Measurements from ENCODE around the gene TDP2. TPM values are rescaled to one million over a fixed set of nuclear protein-coding genes. Genes with fewer than 3 reads are reported as not detected.

TDP2 gene
- total and polyA plus RNA-seq, 9 of the 15 experiments (the other 6 are each of a cell fraction or from before 2014, with no cell fraction given), result 27.7 to 60.1 (median 31.8) TPM

DNA sequence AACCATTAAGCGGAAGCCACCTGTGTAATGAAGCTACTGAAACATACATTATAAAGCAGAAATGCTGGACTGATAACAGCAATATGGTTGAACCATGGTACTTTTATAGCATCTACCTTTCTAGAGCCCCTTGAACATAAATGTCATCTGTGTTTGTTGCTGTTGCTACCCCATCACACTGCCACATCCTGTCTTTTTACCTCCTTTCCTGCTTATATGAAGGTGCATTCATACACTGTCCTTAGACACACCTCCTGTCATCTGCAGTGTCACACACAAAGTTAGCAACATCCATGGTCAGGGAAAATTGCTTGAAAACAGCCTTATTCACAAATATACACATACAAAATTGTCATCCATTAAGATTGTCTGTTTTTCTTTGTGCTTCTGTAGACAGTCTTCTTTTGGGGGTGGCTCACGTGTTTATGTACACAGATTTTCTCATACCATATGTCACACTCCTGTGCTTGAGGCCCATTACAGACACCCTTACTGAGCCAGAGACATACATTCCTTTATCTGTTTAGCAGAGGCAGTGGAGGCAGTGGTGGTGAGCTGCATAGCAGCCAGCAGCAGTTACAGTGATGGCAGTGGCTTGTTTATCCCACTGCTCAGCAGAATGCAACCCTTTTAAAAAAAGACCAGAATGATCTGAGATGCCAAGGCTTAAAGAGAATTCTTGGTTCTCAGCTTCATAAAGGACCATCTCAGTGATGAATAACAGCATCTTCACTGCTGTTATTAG lies 26.3 kb upstream of the TDP2 start:
- Histone ChIP-seq H3K9me1 (ENCODE audit: control insufficient read depth, insufficient read depth, low read length) (no peaks in the 10 kb centered on the region), H2AFZ (ENCODE audit: low read depth, low read length) (no peak overlapping the region), H3K36me3 (ENCODE audit: control insufficient read depth, insufficient read depth, low read length) (peaks cover 5% of the 10 kb centered on the region; the same call in 2 of the 3 replicates), H3K27me3 (ENCODE audit: control insufficient read depth in 2 of 2, insufficient read depth in 2 of 2, low read length in 2 of 2) (no peaks in the 10 kb centered on the region), H3K4me2 (ENCODE audit: insufficient read depth, low read length) (no peak overlapping the region), H3K27ac (ENCODE audit: extremely low read depth, low read depth, low read length) (no peak overlapping the region), H3K9ac (ENCODE audit: insufficient read depth in 1 of 2, low read depth in 2 of 2, low read length in 2 of 2) (no peak overlapping the region), H3K4me1 (replicated peaks in 1 of 2; ENCODE audit: control insufficient read depth in 2 of 2, insufficient read depth in 2 of 2, low read length in 2 of 2) (no peaks in the 10 kb centered on the region), H3K9me3 (replicated peaks; ENCODE audit: control insufficient read depth, insufficient read depth, low read depth, low read length) (no peaks in the 10 kb centered on the region), H3K4me3 (no peak overlapping the region), H4K20me1 (replicated peaks; ENCODE audit: control insufficient read depth, insufficient read depth, low read length) (no peaks in the 10 kb centered on the region), H3K79me2 (ENCODE audit: control insufficient read depth, insufficient read depth, low read length) (no peaks in the 10 kb centered on the region)
- in situ Hi-C loops (cut with MboI), result no loop called here
- TF ChIP-seq NFYB (IDR thresholded peaks at IDR 0.05; ENCODE audit: extremely low read depth, insufficient read length) (no peak), ZNF507 (tag; conservative IDR thresholded peaks at IDR 0.05) (no peak), FOXJ2 (tag; IDR thresholded peaks at IDR 0.05) (no peak), NFXL1 (CRISPR knock-in tag; IDR thresholded peaks at IDR 0.05) (no peak), EP400 (IDR thresholded peaks at IDR 0.05) (no peak)
- TF ChIP-seq, protein P1, sequence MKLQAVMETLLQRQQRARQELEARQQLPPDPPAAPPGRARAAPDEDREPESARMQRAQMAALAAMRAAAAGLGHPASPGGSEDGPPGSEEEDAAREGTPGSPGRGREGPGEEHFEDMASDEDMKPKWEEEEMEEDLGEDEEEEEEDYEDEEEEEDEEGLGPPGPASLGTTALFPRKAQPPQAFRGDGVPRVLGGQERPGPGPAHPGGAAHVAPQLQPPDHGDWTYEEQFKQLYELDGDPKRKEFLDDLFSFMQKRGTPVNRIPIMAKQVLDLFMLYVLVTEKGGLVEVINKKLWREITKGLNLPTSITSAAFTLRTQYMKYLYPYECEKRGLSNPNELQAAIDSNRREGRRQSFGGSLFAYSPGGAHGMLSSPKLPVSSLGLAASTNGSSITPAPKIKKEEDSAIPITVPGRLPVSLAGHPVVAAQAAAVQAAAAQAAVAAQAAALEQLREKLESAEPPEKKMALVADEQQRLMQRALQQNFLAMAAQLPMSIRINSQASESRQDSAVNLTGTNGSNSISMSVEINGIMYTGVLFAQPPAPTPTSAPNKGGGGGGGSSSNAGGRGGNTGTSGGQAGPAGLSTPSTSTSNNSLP (IDR thresholded peaks at IDR 0.05; ENCODE audit: borderline replicate concordance, low read depth, low read length), result no peak
- TF ChIP-seq, protein P2, sequence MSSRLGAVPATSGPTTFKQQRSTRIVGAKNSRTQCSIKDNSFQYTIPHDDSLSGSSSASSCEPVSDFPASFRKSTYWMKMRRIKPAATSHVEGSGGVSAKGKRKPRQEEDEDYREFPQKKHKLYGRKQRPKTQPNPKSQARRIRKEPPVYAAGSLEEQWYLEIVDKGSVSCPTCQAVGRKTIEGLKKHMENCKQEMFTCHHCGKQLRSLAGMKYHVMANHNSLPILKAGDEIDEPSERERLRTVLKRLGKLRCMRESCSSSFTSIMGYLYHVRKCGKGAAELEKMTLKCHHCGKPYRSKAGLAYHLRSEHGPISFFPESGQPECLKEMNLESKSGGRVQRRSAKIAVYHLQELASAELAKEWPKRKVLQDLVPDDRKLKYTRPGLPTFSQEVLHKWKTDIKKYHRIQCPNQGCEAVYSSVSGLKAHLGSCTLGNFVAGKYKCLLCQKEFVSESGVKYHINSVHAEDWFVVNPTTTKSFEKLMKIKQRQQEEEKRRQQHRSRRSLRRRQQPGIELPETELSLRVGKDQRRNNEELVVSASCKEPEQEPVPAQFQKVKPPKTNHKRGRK (tag; IDR thresholded peaks at IDR 0.05), result no peak
- TF ChIP-seq, protein P3, sequence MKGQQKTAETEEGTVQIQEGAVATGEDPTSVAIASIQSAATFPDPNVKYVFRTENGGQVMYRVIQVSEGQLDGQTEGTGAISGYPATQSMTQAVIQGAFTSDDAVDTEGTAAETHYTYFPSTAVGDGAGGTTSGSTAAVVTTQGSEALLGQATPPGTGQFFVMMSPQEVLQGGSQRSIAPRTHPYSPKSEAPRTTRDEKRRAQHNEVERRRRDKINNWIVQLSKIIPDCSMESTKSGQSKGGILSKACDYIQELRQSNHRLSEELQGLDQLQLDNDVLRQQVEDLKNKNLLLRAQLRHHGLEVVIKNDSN (CRISPR knock-in tag; IDR thresholded peaks at IDR 0.05), result no peak
- ATAC-seq, result 0 out of 3 replicates have a peak, but pooled peaks have one; percentile 30
- POLR2A ChIA-PET, result interaction anchor here (0.6 to 1.2 kb wide), 5 partner anchors 9 to 1330 kb away, joined by 3 to 4 read pairs (median 3); no protein-coding TSS in a partner anchor
- BruUV-seq (replicated peaks), result no TSS peak
- intact Hi-C loops (cut with micrococcal nuclease), result no loop called here
- 82% methylated on average over 2 of the region's 2 CpGs for whole genome bisulfite sequencing (ENCODE audit: insufficient coverage, low coverage, missing lambda C conversion rate)
- FAIRE-seq, result no peak
- CTCF ChIA-PET (ENCODE audit: low intra/inter-chr PET ratio), result interaction anchor here (3.5 kb wide), 1 partner anchor 111 kb away, joined by 67 read pairs; no protein-coding TSS in a partner anchor
- DNase-seq (ENCODE audit: extremely low read depth in 1 of 4, low spot score in 3 of 4), result no peak
